ENCODE data around the gene ATN1.

Gene ATN1

GRCh38 chr12:6957741-6958608 is 30.2 kb downstream of the ATN1 start:
- no peak for DNase-seq (ENCODE audit: low read depth)

- no peak for DNase-seq (ENCODE audit: low read depth)
These were observed 30.9 kb downstream of the ATN1 start for GRCh38 chr12:6958609-6959057.

- no peak for DNase-seq (ENCODE audit: low read depth)
These were observed 31.5 kb downstream of the ATN1 start for GRCh38 chr12:6959058-6959804.

GRCh38 chr12:6959805-6960592 is 32.2 kb downstream of the ATN1 start:
- DNase-seq (ENCODE audit: low read depth) = no peak

GRCh38 chr12:6960593-6961277 is 33.0 kb downstream of the ATN1 start:
- no peak for DNase-seq (ENCODE audit: low read depth)

- DNase-seq (ENCODE audit: low read depth) = peak; percentile 73
These were observed 33.5 kb downstream of the ATN1 start for GRCh38 chr12:6961278-6961694.

- DNase-seq (ENCODE audit: low read depth) = no peak
These were observed 34.0 kb downstream of the ATN1 start for GRCh38 chr12:6961695-6962284.

- no peak for DNase-seq (ENCODE audit: low read depth)
These were observed 34.7 kb downstream of the ATN1 start for GRCh38 chr12:6962285-6963015.

- no peak for DNase-seq (ENCODE audit: low read depth)
These were observed 35.4 kb downstream of the ATN1 start for GRCh38 chr12:6963016-6963731.

- no peak for DNase-seq (ENCODE audit: low read depth)
These were observed 36.1 kb downstream of the ATN1 start for GRCh38 chr12:6963791-6964413.

GRCh38 chr12:6964605-6965025 is 36.9 kb downstream of the ATN1 start:
- no peak for DNase-seq (ENCODE audit: low read depth)

GRCh38 chr12:6965026-6965661 is 37.4 kb downstream of the ATN1 start:
- peak; percentile 84 for DNase-seq (ENCODE audit: low read depth)

- DNase-seq (ENCODE audit: low read depth) = no peak
These were observed 38.0 kb downstream of the ATN1 start for GRCh38 chr12:6965714-6966113.

GRCh38 chr12:6966351-6966750 is 38.6 kb downstream of the ATN1 start:
- DNase-seq (ENCODE audit: low read depth) = no peak

GRCh38 chr12:6967651-6968100 is 39.9 kb downstream of the ATN1 start:
- DNase-seq (ENCODE audit: low read depth) = no peak

- no peak for DNase-seq (ENCODE audit: low read depth)
These were observed 40.7 kb downstream of the ATN1 start for GRCh38 chr12:6968426-6968825.

GRCh38 chr12:6970096-6970527 is 42.4 kb downstream of the ATN1 start:
- DNase-seq (ENCODE audit: low read depth) = no peak

GRCh38 chr12:6974180-6974579 is 46.4 kb downstream of the ATN1 start:
- DNase-seq (ENCODE audit: low read depth) = no peak
